GM12878 (cell line): ENCODE measurements around the gene RASAL1. TPM values are rescaled to one million over a fixed set of nuclear protein-coding genes. Genes with fewer than 3 reads are reported as not detected.

Experiments
- ATAC-seq: fragments of 200-7000 bp; cut with Tn5 transposase; 3 replicates; pipeline ENCODE4 v1.9.1; 2020; ENCODE audit warnings: mild to moderate bottlenecking, moderate library complexity
- BruUV-seq: library from RNA; stranded (reverse); fragments of 400-500 nt; replicated peaks from 2 replicates; lab custom pipeline; 2021; lab: Mats Ljungman, UMichigan
- CTCF ChIA-PET: fragments of 300-600 bp; sonication (Branson Sonifier 250); formaldehyde crosslinking; extraction: SDS; loops from one replicate; lab custom pipeline; 2021; ENCODE audit warnings: inconsistent platforms; lab: Yijun Ruan, JAX
- POLR2A ChIA-PET: fragments of 350-600 bp; formaldehyde crosslinking; extraction: SDS; loops from one replicate; lab custom pipeline; 2021; ENCODE audit warnings: inconsistent platforms; lab: Charles Lee
- RAD21 ChIA-PET: fragments of 300-600 bp; sonication (Branson Sonifier 250); formaldehyde crosslinking; loops from one replicate; lab custom pipeline; 2023; ENCODE audit warnings: antibody characterized with exemption; ENCODE audit not compliant: unreplicated experiment; lab: Charles Lee
- SMC1A ChIA-PET: fragments of 300-600 bp; sonication (Branson Sonifier 250); formaldehyde crosslinking; loops from one replicate; lab custom pipeline; 2023; ENCODE audit not compliant: unreplicated experiment, uncharacterized antibody; lab: Charles Lee
- DNase-seq: peaks from one replicate; pipeline ENCODE4 v3.0.0-alpha.2; 2011; ENCODE audit warnings: low read depth, low spot score
- FAIRE-seq: peaks from 3 replicates; lab custom pipeline; 2011; peaks lifted over from hg19 to GRCh38; lab: Jason Lieb, UNC
- H2AFZ ChIP-seq: 2 replicates; pipeline ENCODE4 v1.6.0; 2011; ENCODE audit warnings: low read depth, low read length, control low read depth; ENCODE audit not compliant: control insufficient read depth
- H3K27ac ChIP-seq: 2 replicates; pipeline ENCODE4 v1.5.1; 2011; ENCODE audit warnings: control low read depth; ENCODE audit not compliant: control insufficient read depth, insufficient read depth
- H3K27me3 ChIP-seq, 2 experiments: replicated peaks in 1 of 2; 2 replicates each; pipeline versions ENCODE4 v1.6.0 to v1.6.1; 2011; ENCODE audit warnings: low read length in 1 of 2; ENCODE audit not compliant: control insufficient read depth in 2 of 2, insufficient read depth in 2 of 2
- H3K36me3 ChIP-seq, 2 experiments: 2 replicates each; pipeline ENCODE4 v1.5.1; 2011; ENCODE audit warnings: low read length in 1 of 2; ENCODE audit not compliant: control insufficient read depth in 2 of 2, insufficient read depth in 2 of 2
- H3K4me1 ChIP-seq: 2 replicates; pipeline ENCODE4 v1.6.1; 2011; ENCODE audit warnings: mild to moderate bottlenecking, low read length, moderate library complexity, mixed read lengths; ENCODE audit not compliant: control insufficient read depth, insufficient read depth
- H3K4me2 ChIP-seq: 2 replicates; pipeline ENCODE4 v1.6.0; 2011; ENCODE audit warnings: control low read depth; ENCODE audit not compliant: control insufficient read depth, insufficient read depth
- H3K4me3 ChIP-seq: fragments of 200-600 bp; sonication (generic); 2 replicates; pipeline ENCODE4 v1.5.1; 2016
- H3K79me2 ChIP-seq: 2 replicates; pipeline ENCODE4 v1.6.0; 2011; ENCODE audit warnings: low read length; ENCODE audit not compliant: control insufficient read depth, insufficient read depth
- H3K9ac ChIP-seq: 2 replicates; pipeline ENCODE4 v1.8.0; 2011; ENCODE audit warnings: low read length, control low read depth, mixed read lengths; ENCODE audit not compliant: control insufficient read depth, insufficient read depth
- H3K9me3 ChIP-seq: replicated peaks from 3 replicates; pipeline ENCODE4 v1.5.1; 2011; ENCODE audit warnings: mild to moderate bottlenecking, low read length; ENCODE audit not compliant: control insufficient read depth, insufficient read depth
- H4K20me1 ChIP-seq: 2 replicates; pipeline ENCODE4 v1.6.0; 2011; ENCODE audit not compliant: control insufficient read depth, insufficient read depth
- CHD2 ChIP-seq: IDR thresholded peaks from 2 replicates; pipeline ENCODE4 v1.6.1; 2011; ENCODE audit warnings: low read depth, low read length, improper control_type of control experiment, borderline replicate concordance
- JUNB ChIP-seq: IDR thresholded peaks from 2 replicates; pipeline ENCODE4 v1.6.1; 2016; ENCODE audit warnings: antibody characterized with exemption, mild to moderate bottlenecking
- KDM1A ChIP-seq: fragments of 200-600 bp; sonication (generic); IDR thresholded peaks from 2 replicates; pipeline ENCODE4 v1.6.1; 2016; ENCODE audit warnings: borderline replicate concordance
- NR2F1 ChIP-seq: fragments of 450-650 bp; conservative IDR thresholded peaks from 2 replicates; pipeline ENCODE4 v1.6.1; 2017; ENCODE audit warnings: mild to moderate bottlenecking
- SP1 ChIP-seq: IDR thresholded peaks from one replicate; pipeline ENCODE4 v1.6.1; 2011; ENCODE audit warnings: low read depth, low read length
- WGBS: methylation state at CpG from one replicate; pipeline ENCODE4 v1.1.6; 2016; ENCODE audit warnings: low lambda C conversion rate; ENCODE audit not compliant: insufficient replicate concordance, insufficient coverage; ENCODE audit errors: missing lambda C conversion rate; 5-methylcytosine and 5-hydroxymethylcytosine counted together
- in situ Hi-C: fragments of 300-500 bp; cut with MboI; formaldehyde crosslinking; loops from 9 replicates; pipeline ENCODE4 v1.14.3; 2018; ENCODE audit warnings: mixed read lengths
- intact Hi-C: fragments of 100-400 bp; cut with micrococcal nuclease; formaldehyde crosslinking; loops from one replicate; pipeline ENCODE4 v1.14.2; 2022; ENCODE audit not compliant: unreplicated experiment
- polyA plus RNA-seq, 11 experiments: library from polyadenylated mRNA; depleted of rRNA in 4 of 11; unstranded in 6 of 11; stranded (reverse) in 5 of 11; fragments of >200 nt; fragmentation: Nextera tagmentation in 4 of 11; fragmentation: Illumina TruSeq in 1 of 11; extraction: Ambion mirVana in 4 of 11; extraction: Trizol in 1 of 11; gene quantifications; 1 replicate in 1 of 11; 2 replicates in 10 of 11; pipeline versions ENCODE4 v1.2.1 to v1.2.3, GENCODE V29; 2011 to 2016; ENCODE audit warnings: inconsistent platforms in 2 of 11, missing spikeins in 2 of 11, low read depth in 1 of 11
- total RNA-seq, 4 experiments: library from RNA; depleted of rRNA in 3 of 4; stranded (reverse); fragments of >200 nt in 3 of 4; fragmentation: Illumina TruSeq in 1 of 4; extraction: Trizol in 1 of 4; gene quantifications; 2 replicates each; pipeline versions ENCODE4 v1.2.1 to v1.2.3, GENCODE V29; 2013 to 2021

The RASAL1 gene
- total and polyA plus RNA-seq, 10 of the 15 experiments (the other 5 are each of a cell fraction or from before 2014, with no cell fraction given): 0.12 to 1.0 (median 0.52) TPM; not detected in 6

DNA sequence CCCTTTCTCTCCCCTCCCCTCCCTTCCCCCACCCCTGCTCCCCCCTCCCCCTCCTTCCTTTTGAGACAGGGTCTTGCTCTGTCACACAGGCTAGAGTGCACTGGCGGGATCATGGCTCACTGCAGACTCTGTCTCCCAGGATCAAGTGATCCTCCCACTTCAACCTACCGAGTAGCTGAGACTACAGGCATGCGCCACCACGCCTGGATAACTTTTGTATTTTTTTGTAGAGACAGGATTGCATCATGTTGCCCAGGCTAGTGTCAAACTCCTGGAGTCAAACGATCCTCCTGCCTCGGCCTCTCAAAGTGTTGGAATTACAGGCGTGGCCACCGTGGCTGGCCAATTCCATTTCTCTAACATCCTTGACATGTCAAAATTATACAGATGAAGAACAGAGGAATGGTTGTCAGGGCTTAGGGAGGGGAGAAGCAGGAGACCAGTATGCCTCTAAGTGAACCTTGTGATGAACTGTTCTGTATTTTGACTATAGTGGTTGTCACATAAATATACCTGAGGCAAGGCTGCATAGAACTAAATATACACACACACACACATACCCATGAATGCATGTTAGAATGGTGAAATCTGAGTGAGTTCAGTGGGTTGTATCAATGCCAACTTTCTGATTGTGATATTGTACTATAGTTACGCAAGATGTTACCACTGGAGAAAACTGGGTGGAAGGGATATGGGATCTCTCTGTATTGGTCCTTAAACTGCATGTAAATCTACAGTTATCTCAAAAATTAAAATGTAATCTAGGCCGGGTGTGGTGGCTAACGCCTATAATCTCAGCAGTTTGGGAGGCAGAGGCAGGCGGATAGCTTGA lies 10.4 kb upstream of the RASAL1 start (continued):
- no peak for TF ChIP-seq KDM1A
- TF ChIP-seq, all 136 proteins: peak for 0

DNA sequence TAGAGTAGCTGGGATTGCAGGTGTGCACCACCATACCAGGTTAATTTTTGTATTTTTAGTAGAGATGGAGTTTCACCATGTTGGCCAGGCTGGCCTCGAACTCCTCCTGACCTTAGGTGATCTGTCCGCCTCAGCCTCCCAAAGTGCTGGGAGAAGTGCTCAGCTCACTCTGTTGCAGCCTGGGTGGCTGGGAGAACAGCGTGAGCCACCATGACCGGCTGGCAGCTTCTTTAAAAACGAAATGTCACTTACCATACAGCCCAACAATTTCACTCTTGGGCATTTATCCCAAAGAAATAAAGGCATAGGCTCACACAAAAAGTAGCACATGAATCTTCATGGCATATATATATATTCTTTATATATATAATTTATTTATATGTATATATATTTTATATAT lies 9.2 kb upstream of the RASAL1 start:
- Histone ChIP-seq H3K79me2 (no peaks in the 10 kb centered on the region), H3K27me3 (no peaks in the 10 kb centered on the region), H3K4me1 (no peaks in the 10 kb centered on the region; the same call in 1 of the 2 replicates), H3K36me3 (no peaks in the 10 kb centered on the region), H3K4me3 (no peak overlapping the region), H4K20me1 (no peaks in the 10 kb centered on the region), H3K27ac (no peak overlapping the region), H3K9ac (no peak overlapping the region), H2AFZ (no peak overlapping the region), H3K4me2 (no peak overlapping the region), H3K9me3 (no peaks in the 10 kb centered on the region)
- DNase-seq: no peak
- ChIA-PET RAD21 (interaction anchor here (1.2 kb wide), 1 partner anchor 30 kb away, joined by 3 read pairs; no protein-coding TSS in a partner anchor), SMC1A (interaction anchor here (1.2 kb wide), 1 partner anchor 9 kb away, joined by 4 read pairs; no protein-coding TSS in a partner anchor), POLR2A (no interaction called here), CTCF (interaction anchor here (0.6 to 1.0 kb wide), 2 partner anchors 8 to 46 kb away, joined by 3 read pairs; no protein-coding TSS in a partner anchor)
- BruUV-seq: no TSS peak
- intact Hi-C loops: no loop called here
- WGBS: 32% methylated on average over 5 of the region's 5 CpGs
- no peak for FAIRE-seq
- TF ChIP-seq NR2F1 (no peak), CHD2 (no peak), JUNB (no peak), SP1 (no peak)
- ATAC-seq: no peak
- in situ Hi-C loops: no loop called here
